Calu3 (cell line): ENCODE data around the gene PPFIBP1. TPM values are rescaled to one million over a fixed set of nuclear protein-coding genes. Genes with fewer than 3 reads are reported as not detected.
A peak's percentile ranks its signal among the peaks of the same experiment; 100 is the strongest.
"Not testable (repeated sequence)": the region's sequence is repeated elsewhere in the genome, so short reads cannot be mapped to it uniquely, and the experiment has no call there.

Source experiments
- BruUV-seq: library from RNA; stranded (reverse); fragments of 400-500 nt; replicated peaks from 2 replicates; lab custom pipeline; 2021; lab: Mats Ljungman, UMichigan
- CTCF ChIA-PET: fragments of 300-600 bp; sonication (Branson Sonifier 250); formaldehyde crosslinking; loops from one replicate; lab custom pipeline; 2022; ENCODE audit warnings: antibody characterized with exemption; lab: Charles Lee
- DNase-seq: peaks from one replicate; pipeline ENCODE4 v3.0.0; 2022
- H3K27ac Mint-ChIP-seq: one replicate; pipeline ENCODE4 v1.8.0; 2022; ENCODE audit warnings: mixed read lengths; ENCODE audit not compliant: unreplicated experiment
- H3K27me3 Mint-ChIP-seq: one replicate; pipeline ENCODE4 v1.8.0; 2022; ENCODE audit warnings: mixed read lengths; ENCODE audit not compliant: unreplicated experiment
- H3K36me3 Mint-ChIP-seq: one replicate; pipeline ENCODE4 v1.8.0; 2022; ENCODE audit warnings: mild to moderate bottlenecking, moderate library complexity, mixed read lengths; ENCODE audit not compliant: insufficient read depth, unreplicated experiment
- H3K4me1 Mint-ChIP-seq: one replicate; pipeline ENCODE4 v1.8.0; 2022; ENCODE audit warnings: mild to moderate bottlenecking, low read depth, mixed read lengths; ENCODE audit not compliant: unreplicated experiment
- H3K4me3 Mint-ChIP-seq: one replicate; pipeline ENCODE4 v1.8.0; 2022; ENCODE audit warnings: mild to moderate bottlenecking, low read depth, moderate library complexity, mixed read lengths; ENCODE audit not compliant: unreplicated experiment
- H3K9me3 Mint-ChIP-seq: one replicate; pipeline ENCODE4 v1.8.0; 2022; ENCODE audit warnings: low read depth, mixed read lengths; ENCODE audit not compliant: unreplicated experiment
- CTCF ChIP-seq: fragments of 200-600 bp; IDR thresholded peaks from one replicate; pipeline ENCODE4 v1.8.0; 2022; ENCODE audit warnings: antibody characterized with exemption; ENCODE audit not compliant: unreplicated experiment
- intact Hi-C: fragments of 100-400 bp; cut with micrococcal nuclease; formaldehyde crosslinking; loops from one replicate; pipeline ENCODE4 v1.10.0; 2022; ENCODE audit not compliant: unreplicated experiment
- total RNA-seq: library from RNA; stranded (reverse); gene quantifications from 2 replicates; pipeline ENCODE4 v1.2.3, GENCODE V29; 2022

The PPFIBP1 gene
- total RNA-seq, 1 experiment from 2014 or later = 58.7 TPM

- Mint-ChIP-seq H3K27ac (peak overlapping the region; percentile 7), H3K4me1 (peaks cover 52% of the 10 kb centered on the region), H3K9me3 (no peaks in the 10 kb centered on the region), H3K36me3 (no peaks in the 10 kb centered on the region), H3K27me3 (no peaks in the 10 kb centered on the region), H3K4me3 (peak overlapping the region; percentile 22)
- no peak for TF ChIP-seq CTCF
- intact Hi-C loops = no loop called here
- BruUV-seq = no TSS peak
- CTCF ChIA-PET = no interaction called here
- no peak for DNase-seq
Measured at GRCh38 chr12:27588776-27589175, 64.8 kb downstream of the PPFIBP1 start.

GRCh38 chr12:27589419-27589818 is 65.4 kb downstream of the PPFIBP1 start:
- no TSS peak for BruUV-seq
- CTCF ChIA-PET = no interaction called here
- no peak for DNase-seq
- Mint-ChIP-seq H3K27me3 (no peaks in the 10 kb centered on the region), H3K4me3 (peak overlapping the region; percentile 22), H3K4me1 (peaks cover 46% of the 10 kb centered on the region), H3K27ac (no peak overlapping the region), H3K9me3 (no peaks in the 10 kb centered on the region), H3K36me3 (no peaks in the 10 kb centered on the region)
- intact Hi-C loops = no loop called here
- TF ChIP-seq CTCF = no peak

GRCh38 chr12:27591698-27592097 is 67.7 kb downstream of the PPFIBP1 start:
- H3K4me3 Mint-ChIP-seq, CTCF ChIA-PET, intact Hi-C loops, H3K27me3 Mint-ChIP-seq, H3K9me3 Mint-ChIP-seq, H3K36me3 Mint-ChIP-seq, BruUV-seq, H3K27ac Mint-ChIP-seq, DNase-seq: not testable (repeated sequence)
- peaks cover 46% of the 10 kb centered on the region for H3K4me1 Mint-ChIP-seq

GRCh38 chr12:27592548-27592947 is 68.5 kb downstream of the PPFIBP1 start:
- Mint-ChIP-seq H3K27ac (no peak overlapping the region), H3K4me1 (peaks cover 42% of the 10 kb centered on the region), H3K27me3 (no peaks in the 10 kb centered on the region), H3K4me3 (no peak overlapping the region), H3K36me3 (peaks cover 5% of the 10 kb centered on the region), H3K9me3 (no peaks in the 10 kb centered on the region)
- CTCF ChIA-PET = no interaction called here
- BruUV-seq = no TSS peak
- intact Hi-C loops = no loop called here
- no peak for TF ChIP-seq CTCF
- DNase-seq = peak; percentile 22

- Mint-ChIP-seq H3K27ac (no peak overlapping the region), H3K4me1 (peaks cover 35% of the 10 kb centered on the region), H3K27me3 (no peaks in the 10 kb centered on the region), H3K9me3 (no peaks in the 10 kb centered on the region), H3K36me3 (peaks cover 5% of the 10 kb centered on the region), H3K4me3 (no peak overlapping the region)
- CTCF ChIA-PET = no interaction called here
- intact Hi-C loops = no loop called here
- BruUV-seq = no TSS peak
- TF ChIP-seq CTCF = no peak
- no peak for DNase-seq
Measured at GRCh38 chr12:27593266-27593665, 69.3 kb downstream of the PPFIBP1 start.
